Tibial artery (tissue), 4 donors: ENCODE data around the gene KIF26A.

Experiments
- DNase-seq, 2 donors: peaks; one replicate each; pipeline ENCODE4 v3.0.0-alpha.2; 2019
- H3K27ac ChIP-seq, 2 donors: fragments of 200-600 bp; sonication (generic) in 1 of 2; 1 replicate in 1 of 2; 2 replicates in 1 of 2; pipeline ENCODE4 v1.5.1; 2018 to 2019; ENCODE audit warnings: mild to moderate bottlenecking in 1 of 2
- H3K27me3 ChIP-seq, 2 donors: fragments of 200-600 bp; sonication (generic) in 1 of 2; one replicate each; pipeline versions ENCODE4 v1.5.1 to v1.6.0; 2016 to 2019
- H3K36me3 ChIP-seq, 3 donors: fragments of 200-600 bp; sonication (generic) in 2 of 3; one replicate each; pipeline ENCODE4 v1.5.1; 2016 to 2019; ENCODE audit warnings: mild to moderate bottlenecking in 2 of 3
- H3K4me1 ChIP-seq, 4 donors: fragments of 200-600 bp; sonication (generic) in 2 of 4; 1 replicate in 3 of 4; 2 replicates in 1 of 4; pipeline ENCODE4 v1.5.1; 2016 to 2019
- H3K4me3 ChIP-seq, 2 donors: fragments of 200-600 bp; sonication (generic) in 1 of 2; 1 replicate in 1 of 2; 2 replicates in 1 of 2; pipeline ENCODE4 v1.5.1; 2018 to 2019; ENCODE audit warnings: mild to moderate bottlenecking in 2 of 2
- H3K9me3 ChIP-seq, 3 donors: fragments of 200-600 bp; sonication (generic) in 1 of 3; one replicate each; pipeline ENCODE4 v1.5.1; 2016 to 2019
- intact Hi-C: fragments of 100-400 bp; cut with DNase I; formaldehyde crosslinking; loops from one replicate; pipeline ENCODE4 v1.15.0; 2023; ENCODE audit warnings: low total_unique reads
- TF ChIP-seq, protein P1 (sequence below), 2 experiments: fragments of 200-600 bp in 1 of 2; fragments of 450-650 bp in 1 of 2; IDR thresholded peaks; one replicate each; pipeline ENCODE4 v1.5.1; 2017 to 2019; ENCODE audit warnings: antibody characterized with exemption in 2 of 2, mild to moderate bottlenecking in 1 of 2, moderate library complexity in 1 of 2

The KIF26A gene

DNA sequence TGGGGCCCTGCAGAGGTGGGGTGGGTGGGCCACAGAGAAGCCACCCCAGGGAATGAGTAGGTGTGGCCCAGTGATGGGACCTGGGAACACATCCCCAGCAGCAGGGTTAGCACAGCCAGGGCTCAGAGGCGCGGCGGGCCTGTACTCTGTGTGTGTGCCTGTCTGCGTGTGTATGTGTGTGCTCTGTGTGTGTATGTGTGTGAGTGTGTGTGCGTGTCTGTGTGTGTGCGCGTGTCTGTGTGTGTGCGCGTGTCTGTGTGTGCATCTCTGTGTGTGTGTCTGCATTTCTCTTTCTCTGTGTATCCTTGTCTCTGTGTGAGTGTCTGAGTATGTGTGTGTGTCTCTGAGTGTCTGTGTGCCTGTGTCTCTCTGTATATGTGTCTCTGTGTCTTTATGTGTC lies 26.1 kb downstream of the KIF26A start:
- DNase-seq = no peak
- Histone ChIP-seq H3K36me3 (no peaks in the 10 kb centered on the region), H3K27ac (no peak overlapping the region), H3K4me3 (no peak overlapping the region), H3K4me1 (no peaks in the 10 kb centered on the region), H3K27me3 (peaks cover 0 to 36% of the 10 kb centered on the region in 2 donors), H3K9me3 (no peaks in the 10 kb centered on the region)
- intact Hi-C loops = no loop called here
- TF ChIP-seq, protein P1, sequence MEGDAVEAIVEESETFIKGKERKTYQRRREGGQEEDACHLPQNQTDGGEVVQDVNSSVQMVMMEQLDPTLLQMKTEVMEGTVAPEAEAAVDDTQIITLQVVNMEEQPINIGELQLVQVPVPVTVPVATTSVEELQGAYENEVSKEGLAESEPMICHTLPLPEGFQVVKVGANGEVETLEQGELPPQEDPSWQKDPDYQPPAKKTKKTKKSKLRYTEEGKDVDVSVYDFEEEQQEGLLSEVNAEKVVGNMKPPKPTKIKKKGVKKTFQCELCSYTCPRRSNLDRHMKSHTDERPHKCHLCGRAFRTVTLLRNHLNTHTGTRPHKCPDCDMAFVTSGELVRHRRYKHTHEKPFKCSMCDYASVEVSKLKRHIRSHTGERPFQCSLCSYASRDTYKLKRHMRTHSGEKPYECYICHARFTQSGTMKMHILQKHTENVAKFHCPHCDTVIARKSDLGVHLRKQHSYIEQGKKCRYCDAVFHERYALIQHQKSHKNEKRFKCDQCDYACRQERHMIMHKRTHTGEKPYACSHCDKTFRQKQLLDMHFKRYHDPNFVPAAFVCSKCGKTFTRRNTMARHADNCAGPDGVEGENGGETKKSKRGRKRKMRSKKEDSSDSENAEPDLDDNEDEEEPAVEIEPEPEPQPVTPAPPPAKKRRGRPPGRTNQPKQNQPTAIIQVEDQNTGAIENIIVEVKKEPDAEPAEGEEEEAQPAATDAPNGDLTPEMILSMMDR (IDR thresholded peaks at IDR 0.05) = no peak

DNA sequence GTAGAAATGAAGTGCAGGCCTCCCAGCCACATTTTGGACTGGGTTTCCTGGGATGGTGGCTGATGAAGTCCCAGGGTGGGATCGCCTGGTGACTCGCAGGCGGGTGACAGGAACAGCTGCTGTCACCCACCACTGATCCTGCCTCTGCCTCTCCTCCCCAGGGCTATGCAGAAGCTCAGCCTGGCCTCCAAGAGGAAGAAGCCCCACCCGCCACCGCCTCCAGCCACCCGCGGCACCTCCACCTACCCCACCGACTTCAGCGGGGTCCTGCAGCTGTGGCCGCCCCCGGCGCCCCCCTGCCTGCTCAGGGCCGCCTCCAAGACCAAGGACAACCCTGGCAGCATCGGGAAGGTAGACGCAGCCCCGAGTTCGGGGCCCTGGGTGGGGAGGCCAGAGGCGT lies 28.3 kb downstream of the KIF26A start:
- H3K36me3 ChIP-seq = no peaks in the 10 kb centered on the region
- TF ChIP-seq, protein P1 (IDR thresholded peaks at IDR 0.05) = no peak
- no peaks in the 10 kb centered on the region for H3K4me1 ChIP-seq
- intact Hi-C loops = no loop called here
- no peak for DNase-seq
- no peak overlapping the region for H3K27ac ChIP-seq
- H3K9me3 ChIP-seq = no peaks in the 10 kb centered on the region
- peaks cover 0 to 46% of the 10 kb centered on the region in 2 donors for H3K27me3 ChIP-seq
- no peak overlapping the region for H3K4me3 ChIP-seq

DNA sequence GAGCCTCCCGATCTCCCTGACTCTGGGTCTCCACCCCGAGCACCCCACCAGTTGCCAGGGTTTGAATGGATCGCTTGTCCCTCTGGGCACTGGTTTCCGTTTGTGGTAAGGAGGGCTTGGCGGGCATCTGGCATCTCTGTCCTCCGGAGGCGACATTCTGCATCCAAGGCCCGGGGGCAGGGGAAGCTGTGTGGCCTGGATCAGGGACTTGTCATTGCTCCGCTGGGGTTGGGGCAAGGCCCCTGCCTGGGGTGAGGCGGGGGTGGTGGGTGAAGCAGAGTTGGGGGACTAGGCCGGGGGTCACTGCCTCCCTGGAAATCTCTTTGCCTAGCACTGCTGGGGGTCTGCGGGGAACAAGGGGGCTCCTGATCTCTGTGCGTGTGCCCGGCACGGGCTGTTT lies 30.2 kb downstream of the KIF26A start:
- Histone ChIP-seq H3K4me1 (no peaks in the 10 kb centered on the region), H3K4me3 (no peak overlapping the region), H3K27ac (no peak overlapping the region), H3K9me3 (no peaks in the 10 kb centered on the region), H3K36me3 (no peaks in the 10 kb centered on the region), H3K27me3 (peaks cover 0 to 52% of the 10 kb centered on the region in 2 donors)
- TF ChIP-seq, protein P1 (IDR thresholded peaks at IDR 0.05) = no peak
- intact Hi-C loops = no loop called here
- DNase-seq = no peak

GRCh38 chr14:104169005-104169698 lies 30.8 kb downstream of the KIF26A start:
- Histone ChIP-seq H3K4me1 (no peaks in the 10 kb centered on the region), H3K4me3 (no peak overlapping the region), H3K27me3 (peaks cover 0 to 58% of the 10 kb centered on the region in 2 donors), H3K36me3 (no peaks in the 10 kb centered on the region), H3K9me3 (no peaks in the 10 kb centered on the region), H3K27ac (no peak overlapping the region)
- TF ChIP-seq, protein P1 (IDR thresholded peaks at IDR 0.05) = no peak
- no peak for DNase-seq
- intact Hi-C loops = no loop called here

- H3K36me3 ChIP-seq = no peaks in the 10 kb centered on the region
- peaks cover 0 to 61% of the 10 kb centered on the region in 2 donors for H3K27me3 ChIP-seq
- H3K27ac ChIP-seq = no peak overlapping the region
- no peaks in the 10 kb centered on the region for H3K4me1 ChIP-seq
- TF ChIP-seq, protein P1 (IDR thresholded peaks at IDR 0.05) = no peak
- no peaks in the 10 kb centered on the region for H3K9me3 ChIP-seq
- intact Hi-C loops = no loop called here
- DNase-seq = no peak
- H3K4me3 ChIP-seq = no peak overlapping the region
These were observed 31.5 kb downstream of the KIF26A start for GRCh38 chr14:104169699-104170479.
